ENCODE data around the gene HP. TPM values are rescaled to one million over a fixed set of nuclear protein-coding genes. Genes with fewer than 3 reads are reported as not detected.

The HP gene
- total and polyA plus RNA-seq, 2 of the 13 experiments (the other 11 are each of a cell fraction or from before 2014, with no cell fraction given): 387 to 524 TPM

DNA sequence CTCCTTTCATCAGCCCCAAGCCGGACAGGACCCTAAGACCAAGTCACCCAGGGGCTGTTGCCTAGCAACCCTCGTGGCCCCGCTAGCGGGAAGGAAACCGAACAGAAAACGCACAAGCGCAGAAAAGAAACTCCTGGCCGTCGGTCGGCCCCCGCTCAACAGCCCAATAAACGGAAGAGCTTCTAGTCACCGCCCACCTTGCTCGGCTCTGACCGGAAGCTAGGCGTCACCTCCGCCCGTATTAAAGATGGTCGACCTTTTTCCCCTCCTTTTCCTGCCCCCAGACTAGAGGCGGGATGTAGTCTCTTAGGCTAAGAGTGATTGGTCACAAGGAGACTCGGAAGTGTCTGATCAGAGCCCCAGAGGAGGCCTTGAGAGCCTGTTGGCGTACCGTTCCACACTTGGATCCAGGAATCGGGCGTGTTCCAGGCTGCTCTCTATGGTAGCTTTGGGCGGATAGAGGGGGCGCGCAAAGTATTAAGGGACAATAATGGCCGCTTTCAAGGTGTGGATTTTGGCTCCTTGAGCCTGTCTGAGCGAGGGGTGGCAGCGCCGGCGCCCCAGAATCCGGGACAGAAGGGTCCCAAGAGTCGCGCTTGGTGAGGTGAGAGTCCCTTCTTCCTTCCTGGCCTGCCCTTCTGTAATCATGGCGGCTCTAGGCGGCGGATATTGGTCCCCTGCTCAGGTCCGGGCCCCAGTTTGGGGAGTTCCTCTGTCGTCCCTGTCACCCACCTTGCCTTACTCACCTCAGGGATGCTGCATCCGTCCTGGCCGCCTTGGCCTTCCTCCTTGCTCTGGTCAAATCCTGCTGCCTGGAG lies 39.4 kb downstream of the HP start, which contains the start of the genes DHX38 and TXNL4B (continued):
- TF ChIP-seq, protein P1, sequence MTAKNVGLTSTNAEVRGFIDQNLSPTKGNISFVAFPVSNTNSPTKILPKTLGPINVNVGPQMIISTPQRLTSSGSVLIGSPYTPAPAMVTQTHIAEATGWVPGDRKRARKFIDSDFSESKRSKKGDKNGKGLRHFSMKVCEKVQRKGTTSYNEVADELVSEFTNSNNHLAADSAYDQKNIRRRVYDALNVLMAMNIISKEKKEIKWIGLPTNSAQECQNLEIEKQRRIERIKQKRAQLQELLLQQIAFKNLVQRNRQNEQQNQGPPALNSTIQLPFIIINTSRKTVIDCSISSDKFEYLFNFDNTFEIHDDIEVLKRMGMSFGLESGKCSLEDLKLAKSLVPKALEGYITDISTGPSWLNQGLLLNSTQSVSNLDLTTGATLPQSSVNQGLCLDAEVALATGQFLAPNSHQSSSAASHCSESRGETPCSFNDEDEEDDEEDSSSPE (CRISPR knock-in tag; IDR thresholded peaks at IDR 0.05): no peak; the same call in 1 of the 2 replicates
- TF ChIP-seq, protein P2, sequence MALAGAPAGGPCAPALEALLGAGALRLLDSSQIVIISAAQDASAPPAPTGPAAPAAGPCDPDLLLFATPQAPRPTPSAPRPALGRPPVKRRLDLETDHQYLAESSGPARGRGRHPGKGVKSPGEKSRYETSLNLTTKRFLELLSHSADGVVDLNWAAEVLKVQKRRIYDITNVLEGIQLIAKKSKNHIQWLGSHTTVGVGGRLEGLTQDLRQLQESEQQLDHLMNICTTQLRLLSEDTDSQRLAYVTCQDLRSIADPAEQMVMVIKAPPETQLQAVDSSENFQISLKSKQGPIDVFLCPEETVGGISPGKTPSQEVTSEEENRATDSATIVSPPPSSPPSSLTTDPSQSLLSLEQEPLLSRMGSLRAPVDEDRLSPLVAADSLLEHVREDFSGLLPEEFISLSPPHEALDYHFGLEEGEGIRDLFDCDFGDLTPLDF (CRISPR knock-in tag; IDR thresholded peaks at IDR 0.05): peak; percentile 45
- TF ChIP-seq ZBTB25 (CRISPR knock-in tag; IDR thresholded peaks at IDR 0.05) (0 out of 2 replicates have a peak, but pooled peaks have one; percentile 16), FOSL2 (CRISPR knock-in tag; IDR thresholded peaks at IDR 0.05) (peak; percentile 52), SAP130 (CRISPR knock-in tag; IDR thresholded peaks at IDR 0.05; ENCODE audit: low read depth) (peak; percentile 98), BRD4 (CRISPR knock-in tag; IDR thresholded peaks at IDR 0.05) (peak; percentile 66), TBX2 (CRISPR knock-in tag; IDR thresholded peaks at IDR 0.05; ENCODE audit: borderline replicate concordance) (peak; percentile 80; the same call in 1 of the 2 replicates), EP300 (IDR thresholded peaks at IDR 0.05; ENCODE audit: low read depth in 2 of 2, low read length in 2 of 2) (peak in 1 of 2 experiments; percentile 28; a peak in 1 of 4 replicates), EP300 (CRISPR knock-in tag; IDR thresholded peaks at IDR 0.05; ENCODE audit: borderline replicate concordance) (no peak; the same call in 1 of the 2 replicates), ZNF883 (CRISPR knock-in tag; IDR thresholded peaks at IDR 0.05; ENCODE audit: not compliant biosample characterization) (peak; percentile 87), TEAD3 (CRISPR knock-in tag; optimal IDR thresholded peaks at IDR 0.05; ENCODE audit: borderline replicate concordance) (peak; percentile 23), ZNF407 (CRISPR knock-in tag; IDR thresholded peaks at IDR 0.05; ENCODE audit: not compliant biosample characterization) (peak; percentile 93)
- TF ChIP-seq, protein P3, sequence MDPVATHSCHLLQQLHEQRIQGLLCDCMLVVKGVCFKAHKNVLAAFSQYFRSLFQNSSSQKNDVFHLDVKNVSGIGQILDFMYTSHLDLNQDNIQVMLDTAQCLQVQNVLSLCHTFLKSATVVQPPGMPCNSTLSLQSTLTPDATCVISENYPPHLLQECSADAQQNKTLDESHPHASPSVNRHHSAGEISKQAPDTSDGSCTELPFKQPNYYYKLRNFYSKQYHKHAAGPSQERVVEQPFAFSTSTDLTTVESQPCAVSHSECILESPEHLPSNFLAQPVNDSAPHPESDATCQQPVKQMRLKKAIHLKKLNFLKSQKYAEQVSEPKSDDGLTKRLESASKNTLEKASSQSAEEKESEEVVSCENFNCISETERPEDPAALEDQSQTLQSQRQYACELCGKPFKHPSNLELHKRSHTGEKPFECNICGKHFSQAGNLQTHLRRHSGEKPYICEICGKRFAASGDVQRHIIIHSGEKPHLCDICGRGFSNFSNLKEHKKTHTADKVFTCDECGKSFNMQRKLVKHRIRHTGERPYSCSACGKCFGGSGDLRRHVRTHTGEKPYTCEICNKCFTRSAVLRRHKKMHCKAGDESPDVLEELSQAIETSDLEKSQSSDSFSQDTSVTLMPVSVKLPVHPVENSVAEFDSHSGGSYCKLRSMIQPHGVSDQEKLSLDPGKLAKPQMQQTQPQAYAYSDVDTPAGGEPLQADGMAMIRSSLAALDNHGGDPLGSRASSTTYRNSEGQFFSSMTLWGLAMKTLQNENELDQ (CRISPR knock-in tag; IDR thresholded peaks at IDR 0.05; ENCODE audit: borderline replicate concordance): no peak

All from HepG2 (cell line).